Chondrocyte (in vitro differentiated cells): ENCODE data around the gene RNF182. TPM values are rescaled to one million over a fixed set of nuclear protein-coding genes. Genes with fewer than 3 reads are reported as not detected.

Experiments used
- DNase-seq: peaks from one replicate; pipeline ENCODE4 v3.0.0; 2021; ENCODE audit warnings: mixed read lengths, low spot score
- H3K27ac Mint-ChIP-seq: one replicate; pipeline ENCODE4 v1.8.0; 2021; ENCODE audit warnings: mild to moderate bottlenecking, moderate library complexity, mixed read lengths; ENCODE audit not compliant: unreplicated experiment
- H3K27me3 Mint-ChIP-seq: 2 replicates; pipeline ENCODE4 v1.8.0; 2021; ENCODE audit warnings: low read depth, mixed read lengths
- H3K36me3 Mint-ChIP-seq: 2 replicates; pipeline ENCODE4 v1.8.0; 2021; ENCODE audit warnings: low read depth, mixed read lengths
- H3K4me1 Mint-ChIP-seq: 2 replicates; pipeline ENCODE4 v1.8.0; 2021; ENCODE audit warnings: low read depth, mild to moderate bottlenecking, mixed read lengths
- H3K4me3 Mint-ChIP-seq: one replicate; pipeline ENCODE4 v1.8.0; 2021; ENCODE audit warnings: mild to moderate bottlenecking, moderate library complexity, mixed read lengths; ENCODE audit not compliant: unreplicated experiment
- H3K9me3 Mint-ChIP-seq: 2 replicates; pipeline ENCODE4 v1.8.0; 2021; ENCODE audit warnings: low read depth, mixed read lengths
- total RNA-seq: library from RNA; stranded (reverse); gene quantifications from 3 replicates; pipeline ENCODE4 v1.2.1, GENCODE V29; 2021
- TF ChIP-seq, protein P1 (sequence below): fragments of 200-600 bp; sonication (generic); IDR thresholded peaks from 2 replicates; pipeline ENCODE4 v1.5.0; 2021; ENCODE audit warnings: antibody characterized with exemption, mild to moderate bottlenecking, moderate library complexity

The RNF182 gene
- total RNA-seq, 1 donor from 2014 or later, result 5.3 TPM

GRCh38 chr6:13987400-13987865 lies 62.7 kb downstream of the RNF182 start:
- TF ChIP-seq, protein P1, sequence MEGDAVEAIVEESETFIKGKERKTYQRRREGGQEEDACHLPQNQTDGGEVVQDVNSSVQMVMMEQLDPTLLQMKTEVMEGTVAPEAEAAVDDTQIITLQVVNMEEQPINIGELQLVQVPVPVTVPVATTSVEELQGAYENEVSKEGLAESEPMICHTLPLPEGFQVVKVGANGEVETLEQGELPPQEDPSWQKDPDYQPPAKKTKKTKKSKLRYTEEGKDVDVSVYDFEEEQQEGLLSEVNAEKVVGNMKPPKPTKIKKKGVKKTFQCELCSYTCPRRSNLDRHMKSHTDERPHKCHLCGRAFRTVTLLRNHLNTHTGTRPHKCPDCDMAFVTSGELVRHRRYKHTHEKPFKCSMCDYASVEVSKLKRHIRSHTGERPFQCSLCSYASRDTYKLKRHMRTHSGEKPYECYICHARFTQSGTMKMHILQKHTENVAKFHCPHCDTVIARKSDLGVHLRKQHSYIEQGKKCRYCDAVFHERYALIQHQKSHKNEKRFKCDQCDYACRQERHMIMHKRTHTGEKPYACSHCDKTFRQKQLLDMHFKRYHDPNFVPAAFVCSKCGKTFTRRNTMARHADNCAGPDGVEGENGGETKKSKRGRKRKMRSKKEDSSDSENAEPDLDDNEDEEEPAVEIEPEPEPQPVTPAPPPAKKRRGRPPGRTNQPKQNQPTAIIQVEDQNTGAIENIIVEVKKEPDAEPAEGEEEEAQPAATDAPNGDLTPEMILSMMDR, result no peak
- Mint-ChIP-seq H3K4me3 (no peak overlapping the region), H3K27me3 (no peaks in the 10 kb centered on the region), H3K4me1 (peaks cover 15% of the 10 kb centered on the region), H3K36me3 (no peaks in the 10 kb centered on the region), H3K27ac (no peak overlapping the region), H3K9me3 (no peaks in the 10 kb centered on the region)
- DNase-seq, result no peak

GRCh38 chr6:13988049-13988738 lies 63.4 kb downstream of the RNF182 start:
- TF ChIP-seq, protein P1, result no peak
- no peaks in the 10 kb centered on the region for H3K36me3 Mint-ChIP-seq
- no peak for DNase-seq
- H3K9me3 Mint-ChIP-seq, result no peaks in the 10 kb centered on the region
- peaks cover 15% of the 10 kb centered on the region for H3K4me1 Mint-ChIP-seq
- H3K27ac Mint-ChIP-seq, result no peak overlapping the region
- no peaks in the 10 kb centered on the region for H3K27me3 Mint-ChIP-seq
- no peak overlapping the region for H3K4me3 Mint-ChIP-seq

- Mint-ChIP-seq H3K27me3 (no peaks in the 10 kb centered on the region), H3K36me3 (no peaks in the 10 kb centered on the region), H3K27ac (no peak overlapping the region), H3K4me3 (no peak overlapping the region), H3K9me3 (no peaks in the 10 kb centered on the region), H3K4me1 (peaks cover 12% of the 10 kb centered on the region)
- TF ChIP-seq, protein P1, result no peak
- DNase-seq, result no peak
These were observed 64.2 kb downstream of the RNF182 start for GRCh38 chr6:13988908-13989307.

GRCh38 chr6:13989496-13990144 lies 64.9 kb downstream of the RNF182 start:
- H3K4me3 Mint-ChIP-seq, result no peak overlapping the region
- no peaks in the 10 kb centered on the region for H3K27me3 Mint-ChIP-seq
- TF ChIP-seq, protein P1, result no peak
- DNase-seq, result no peak
- peaks cover 5% of the 10 kb centered on the region for H3K4me1 Mint-ChIP-seq
- H3K27ac Mint-ChIP-seq, result no peak overlapping the region
- H3K9me3 Mint-ChIP-seq, result no peaks in the 10 kb centered on the region
- no peaks in the 10 kb centered on the region for H3K36me3 Mint-ChIP-seq

DNA sequence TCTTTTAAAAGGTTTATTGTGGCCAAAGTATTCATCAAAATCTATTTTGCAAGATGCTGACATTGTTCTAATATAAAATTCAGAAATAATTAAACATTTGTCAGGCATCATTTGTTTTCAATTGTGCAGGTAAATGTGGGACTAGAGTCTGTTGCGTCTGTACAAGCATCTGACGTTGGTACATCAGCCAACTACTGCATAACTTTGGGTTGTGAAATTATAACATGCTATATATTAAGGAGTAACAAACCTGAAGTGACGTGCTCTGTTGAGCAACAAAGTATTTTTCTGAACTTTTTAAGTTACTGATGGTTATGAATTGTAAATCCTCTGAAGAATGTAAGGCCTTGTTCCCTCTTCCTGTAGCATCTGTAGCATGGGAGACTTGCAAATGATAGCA lies 66.0 kb downstream of the RNF182 start:
- Mint-ChIP-seq H3K27ac (no peak overlapping the region), H3K4me1 (peaks cover 5% of the 10 kb centered on the region), H3K4me3 (no peak overlapping the region), H3K27me3 (no peaks in the 10 kb centered on the region), H3K36me3 (no peaks in the 10 kb centered on the region), H3K9me3 (no peaks in the 10 kb centered on the region)
- no peak for DNase-seq
- TF ChIP-seq, protein P1, result no peak
